CD4-positive, alpha-beta memory T cell (primary cell): ENCODE results near the gene MT4. TPM values are rescaled to one million over a fixed set of nuclear protein-coding genes. Genes with fewer than 3 reads are reported as not detected.

Experiments used
- CTCF ChIA-PET: fragments of 350-600 bp; sonication (Branson Sonifier 250); formaldehyde crosslinking; loops from one replicate; lab custom pipeline; 2021; ENCODE audit warnings: inconsistent platforms; ENCODE audit not compliant: partially characterized antibody; lab: Charles Lee
- POLR2A ChIA-PET: fragments of 350-600 bp; sonication (Branson Sonifier 250); formaldehyde crosslinking; loops from one replicate; lab custom pipeline; 2021; ENCODE audit not compliant: partially characterized antibody; lab: Charles Lee
- DNase-seq, 5 donors: peaks; one replicate each; pipeline versions ENCODE4 v3.0.0 to v3.0.0-alpha.2; 2020 to 2022; ENCODE audit warnings: mixed read lengths in 1 of 5
- H3K27ac ChIP-seq: one replicate; pipeline ENCODE4 v1.7.0; 2013; ENCODE audit warnings: low read depth, low read length
- H3K27me3 ChIP-seq: 2 replicates; pipeline ENCODE4 v1.7.0; 2013; ENCODE audit warnings: mild to moderate bottlenecking, low read length, moderate library complexity; ENCODE audit not compliant: insufficient read depth
- H3K36me3 ChIP-seq: 2 replicates; pipeline ENCODE4 v1.7.0; 2013; ENCODE audit warnings: mild to moderate bottlenecking, low read length, moderate library complexity; ENCODE audit not compliant: insufficient read depth
- H3K4me1 ChIP-seq: 2 replicates; pipeline ENCODE4 v1.7.0; 2013; ENCODE audit warnings: mild to moderate bottlenecking, low read length, moderate library complexity; ENCODE audit not compliant: insufficient read depth
- H3K4me3 ChIP-seq, 2 donors: one replicate each; pipeline ENCODE4 v1.7.0; 2013; ENCODE audit warnings: low read length in 2 of 2, mild to moderate bottlenecking in 1 of 2
- H3K9me3 ChIP-seq, 2 donors: one replicate each; pipeline ENCODE4 v1.7.0; 2013; ENCODE audit warnings: low read length in 2 of 2, control low read depth in 1 of 2; ENCODE audit not compliant: control insufficient read depth in 1 of 2
- H3K27ac Mint-ChIP-seq, 7 donors: one replicate each; pipeline ENCODE4 v1.8.0; 2020 to 2021; ENCODE audit warnings: mixed read lengths in 7 of 7, mild to moderate bottlenecking in 6 of 7, inconsistent platforms in 3 of 7, moderate library complexity in 3 of 7
- H3K27me3 Mint-ChIP-seq, 2 donors: one replicate each; pipeline ENCODE4 v1.8.0; 2020 to 2021; ENCODE audit warnings: mixed read lengths in 2 of 2
- H3K36me3 Mint-ChIP-seq, 2 donors: one replicate each; pipeline ENCODE4 v1.8.0; 2020 to 2021; ENCODE audit warnings: mixed read lengths in 2 of 2, inconsistent platforms in 1 of 2, mild to moderate bottlenecking in 1 of 2
- H3K4me1 Mint-ChIP-seq, 4 donors: one replicate each; pipeline ENCODE4 v1.8.0; 2020 to 2021; ENCODE audit warnings: mixed read lengths in 4 of 4, mild to moderate bottlenecking in 1 of 4
- H3K4me3 Mint-ChIP-seq, 8 donors: one replicate each; pipeline ENCODE4 v1.8.0; 2020 to 2021; ENCODE audit warnings: mixed read lengths in 8 of 8, mild to moderate bottlenecking in 7 of 8, moderate library complexity in 6 of 8, inconsistent platforms in 3 of 8
- H3K9me3 Mint-ChIP-seq, 8 donors: one replicate each; pipeline ENCODE4 v1.8.0; 2020 to 2021; ENCODE audit warnings: mixed read lengths in 8 of 8, mild to moderate bottlenecking in 5 of 8, inconsistent platforms in 3 of 8, moderate library complexity in 1 of 8
- intact Hi-C: fragments of 100-400 bp; cut with micrococcal nuclease; formaldehyde crosslinking; loops from one replicate; pipeline ENCODE4 v1.15.1; 2023
- polyA plus RNA-seq, 2 donors: library from polyadenylated mRNA; unstranded; fragments of 300-500 nt; fragmentation: Illumina TruSeq; gene quantifications; one replicate each; pipeline ENCODE4 v1.2.3, GENCODE V29; 2021
- total RNA-seq, 2 experiments: library from RNA; stranded (reverse); gene quantifications; one replicate each; pipeline ENCODE4 v1.2.3, GENCODE V29; 2021

The MT4 gene
- total and polyA plus RNA-seq, 4 experiments from 2014 or later = not detected

DNA sequence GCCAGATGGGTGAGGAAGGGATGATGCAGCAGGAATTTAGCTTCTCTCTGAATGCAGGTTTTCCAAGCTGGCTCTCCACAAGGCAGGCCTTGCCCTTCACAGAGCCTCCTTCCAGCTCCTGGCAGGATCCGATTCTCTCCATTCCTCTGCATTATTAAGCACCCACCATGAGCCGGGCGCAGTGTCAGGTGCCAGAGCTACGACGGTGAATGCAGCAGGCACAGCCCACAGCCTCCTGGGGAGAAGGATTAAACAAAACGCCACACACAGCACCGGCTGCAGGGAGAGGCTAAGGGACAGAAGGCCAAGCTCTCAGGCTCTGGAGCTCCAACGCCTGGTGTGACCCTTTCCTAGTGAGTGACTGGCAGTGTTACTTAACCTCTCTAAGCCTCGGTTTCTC, 36.5 kb downstream of the MT4 start:
- no peaks in the 10 kb centered on the region for H3K9me3 Mint-ChIP-seq
- no peak overlapping the region for H3K4me3 Mint-ChIP-seq
- DNase-seq = no peak
- Histone ChIP-seq H3K36me3 (no peaks in the 10 kb centered on the region), H3K27ac (no peak overlapping the region), H3K4me1 (no peaks in the 10 kb centered on the region), H3K4me3 (no peak overlapping the region), H3K27me3 (no peaks in the 10 kb centered on the region), H3K9me3 (no peaks in the 10 kb centered on the region)
- intact Hi-C loops = no loop called here
- H3K36me3 Mint-ChIP-seq = no peaks in the 10 kb centered on the region
- H3K27ac Mint-ChIP-seq = no peak overlapping the region
- peaks cover 0 to 7% (median 6%) of the 10 kb centered on the region in 4 donors for H3K4me1 Mint-ChIP-seq
- POLR2A ChIA-PET = interaction anchor here (1.3 to 1.7 kb wide), 2 partner anchors 11 to 81 kb away, joined by 3 to 5 read pairs; partner anchors contain the start of gene MT1X
- CTCF ChIA-PET = interaction anchor here (0.7 to 4.3 kb wide), 13 partner anchors 8 to 100 kb away, joined by 3 to 22 read pairs (median 5); no protein-coding TSS in a partner anchor
- H3K27me3 Mint-ChIP-seq = peaks cover 6 to 12% of the 10 kb centered on the region in 2 donors

DNA sequence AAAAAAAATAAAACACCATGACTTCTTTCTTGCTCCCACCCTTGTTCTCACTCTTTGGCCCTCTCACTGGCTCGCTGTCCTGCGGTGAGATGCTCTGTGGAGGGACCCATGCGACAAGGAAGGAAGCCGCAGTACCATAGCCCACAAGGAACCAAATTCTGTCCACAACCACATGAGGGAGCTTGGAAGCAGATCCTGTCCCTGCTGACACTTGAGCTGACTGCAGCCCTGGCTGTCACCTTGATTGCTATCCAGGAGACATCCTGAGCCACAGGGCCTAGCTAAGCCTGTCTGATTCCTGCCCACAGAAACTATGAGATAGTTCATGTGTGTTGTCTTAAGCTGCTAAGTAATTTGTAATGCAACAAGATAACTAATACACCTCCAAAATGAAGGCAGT, 38.7 kb downstream of the MT4 start:
- intact Hi-C loops = no loop called here
- POLR2A ChIA-PET = no interaction called here

DNA sequence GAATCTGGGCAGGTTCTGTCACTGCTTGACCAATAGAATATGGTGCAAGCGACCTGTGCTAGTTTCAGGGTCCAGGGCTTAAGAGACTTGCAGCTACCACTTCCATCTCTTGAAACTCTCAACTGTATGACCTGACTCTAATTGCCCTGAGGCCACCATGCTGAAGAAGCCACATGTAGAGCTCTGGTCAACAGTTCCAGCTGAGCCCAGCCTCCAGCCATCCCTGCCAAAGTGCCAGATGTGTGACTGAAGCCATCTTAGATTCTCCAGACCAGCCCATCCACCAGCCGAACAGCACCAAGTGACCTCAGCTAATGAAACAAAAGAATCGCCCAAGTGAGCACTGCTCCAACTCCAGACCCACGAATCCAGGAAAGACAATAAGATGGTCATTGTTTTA, 40.1 kb downstream of the MT4 start:
- no peaks in the 10 kb centered on the region for H3K9me3 Mint-ChIP-seq
- Histone ChIP-seq H3K27me3 (no peaks in the 10 kb centered on the region), H3K27ac (no peak overlapping the region), H3K9me3 (no peaks in the 10 kb centered on the region), H3K4me1 (peaks cover 29% of the 10 kb centered on the region), H3K4me3 (no peak overlapping the region), H3K36me3 (no peaks in the 10 kb centered on the region)
- POLR2A ChIA-PET = interaction anchor here (1.0 to 1.8 kb wide), 3 partner anchors 19 to 39 kb away, joined by 3 to 5 read pairs (median 4); partner anchors contain the start of gene MT1E
- peaks cover 6 to 9% of the 10 kb centered on the region in 2 donors for H3K27me3 Mint-ChIP-seq
- H3K4me1 Mint-ChIP-seq = peaks cover 17 to 36% (median 31%) of the 10 kb centered on the region in 4 donors
- intact Hi-C loops = no loop called here
- peak overlapping the region in 3 of 7 donors; percentile 9 to 47 (median 23) for H3K27ac Mint-ChIP-seq
- CTCF ChIA-PET = interaction anchor here (3.3 kb wide), 1 partner anchor 97 kb away, joined by 37 read pairs; no protein-coding TSS in a partner anchor
- H3K4me3 Mint-ChIP-seq = no peak overlapping the region
- peaks cover 0 to 4% of the 10 kb centered on the region in 2 donors for H3K36me3 Mint-ChIP-seq
- DNase-seq = no peak

More for the DNA sequence above, 38.7 kb downstream of the MT4 start:
- Mint-ChIP-seq H3K9me3 (no peaks in the 10 kb centered on the region), H3K4me3 (no peak overlapping the region), H3K36me3 (peaks cover 0 to under 1% of the 10 kb centered on the region in 2 donors), H3K27me3 (peaks cover 6 to 9% of the 10 kb centered on the region in 2 donors), H3K4me1 (peaks cover 12 to 24% (median 21%) of the 10 kb centered on the region in 4 donors), H3K27ac (no peak overlapping the region)
- Histone ChIP-seq H3K27me3 (no peaks in the 10 kb centered on the region), H3K4me1 (peaks cover 16% of the 10 kb centered on the region), H3K4me3 (no peak overlapping the region), H3K27ac (no peak overlapping the region), H3K9me3 (no peaks in the 10 kb centered on the region), H3K36me3 (no peaks in the 10 kb centered on the region)
- CTCF ChIA-PET = interaction anchor here (0.9 to 4.3 kb wide), 9 partner anchors 16 to 98 kb away, joined by 3 to 37 read pairs (median 3); no protein-coding TSS in a partner anchor
- peak in 1 of 5 donors; percentile 27 for DNase-seq

DNA sequence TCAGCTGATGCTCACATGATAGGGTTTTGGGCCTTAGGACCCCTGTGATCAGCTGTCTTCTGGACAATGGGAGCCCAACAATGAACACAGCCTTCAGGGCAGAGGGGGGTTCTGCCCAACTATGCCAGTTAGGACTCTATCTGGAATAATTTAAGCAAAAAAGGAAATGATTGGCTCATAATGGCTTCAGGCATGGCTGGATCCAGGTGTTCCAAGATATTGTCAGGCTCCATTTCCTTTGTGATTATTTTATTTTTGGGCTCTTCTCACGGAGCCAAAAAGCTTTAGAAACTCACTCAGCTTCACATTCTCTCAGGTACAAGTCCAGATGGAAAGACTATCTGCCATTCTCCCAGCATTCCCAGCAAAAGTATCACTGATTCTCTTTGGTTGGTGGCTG, 40.6 kb downstream of the MT4 start:
- Mint-ChIP-seq H3K36me3 (peaks cover 0 to 4% of the 10 kb centered on the region in 2 donors), H3K27ac (peak overlapping the region in 3 of 7 donors; percentile 15 to 88 (median 73)), H3K9me3 (no peaks in the 10 kb centered on the region), H3K4me3 (no peak overlapping the region), H3K4me1 (peaks cover 18 to 40% (median 32%) of the 10 kb centered on the region in 4 donors), H3K27me3 (peaks cover 2 to 5% of the 10 kb centered on the region in 2 donors)
- intact Hi-C loops = no loop called here
- Histone ChIP-seq H3K4me3 (no peak overlapping the region), H3K9me3 (no peaks in the 10 kb centered on the region), H3K4me1 (peaks cover 34% of the 10 kb centered on the region), H3K27me3 (no peaks in the 10 kb centered on the region), H3K27ac (no peak overlapping the region), H3K36me3 (no peaks in the 10 kb centered on the region)
- DNase-seq = no peak
- ChIA-PET POLR2A (interaction anchor here (1.0 to 1.8 kb wide), 4 partner anchors 18 to 77 kb away, joined by 3 to 6 read pairs (median 4); partner anchors contain the start of genes MT1E and MT1X), CTCF (interaction anchor here (3.3 kb wide), 1 partner anchor 96 kb away, joined by 37 read pairs; no protein-coding TSS in a partner anchor)

DNA sequence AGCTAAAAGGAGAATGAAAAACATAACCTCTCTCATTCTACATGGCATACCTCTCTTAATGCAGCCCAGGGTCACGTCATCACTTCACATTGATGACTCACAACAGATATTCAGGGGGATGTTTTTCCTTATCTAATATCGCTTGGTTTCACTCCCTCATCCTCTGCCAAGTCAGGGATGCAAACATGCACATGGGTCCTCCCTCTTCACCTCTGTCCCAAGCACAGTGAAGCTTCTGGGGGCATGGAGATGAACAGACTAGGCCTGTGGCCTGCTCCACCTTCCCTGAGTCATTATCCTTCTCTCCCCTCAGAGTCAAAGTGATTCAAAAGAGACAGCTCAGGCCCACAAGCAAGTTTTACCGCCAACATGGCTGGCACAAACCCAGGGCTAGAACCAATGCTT, 41.2 kb downstream of the MT4 start:
- CTCF ChIA-PET = interaction anchor here (1.1 to 3.3 kb wide), 2 partner anchors 96 kb away, joined by 6 to 37 read pairs; no protein-coding TSS in a partner anchor
- Mint-ChIP-seq H3K9me3 (no peaks in the 10 kb centered on the region), H3K36me3 (peaks cover 0 to 4% of the 10 kb centered on the region in 2 donors), H3K27ac (peak overlapping the region in 6 of 7 donors; percentile 15 to 93 (median 84)), H3K4me1 (peaks cover 21 to 46% (median 36%) of the 10 kb centered on the region in 4 donors), H3K4me3 (peak overlapping the region in 2 of 8 donors; percentile 1 to 57), H3K27me3 (peaks cover 0 to 3% of the 10 kb centered on the region in 2 donors)
- Histone ChIP-seq H3K4me1 (peaks cover 40% of the 10 kb centered on the region), H3K4me3 (no peak overlapping the region), H3K9me3 (no peaks in the 10 kb centered on the region), H3K27ac (no peak overlapping the region), H3K36me3 (no peaks in the 10 kb centered on the region), H3K27me3 (no peaks in the 10 kb centered on the region)
- no peak for DNase-seq
- intact Hi-C loops = no loop called here
- POLR2A ChIA-PET = interaction anchor here (1.8 to 4.7 kb wide), 2 partner anchors 77 to 95 kb away, joined by 6 to 22 read pairs; partner anchors contain the start of gene MT1X

DNA sequence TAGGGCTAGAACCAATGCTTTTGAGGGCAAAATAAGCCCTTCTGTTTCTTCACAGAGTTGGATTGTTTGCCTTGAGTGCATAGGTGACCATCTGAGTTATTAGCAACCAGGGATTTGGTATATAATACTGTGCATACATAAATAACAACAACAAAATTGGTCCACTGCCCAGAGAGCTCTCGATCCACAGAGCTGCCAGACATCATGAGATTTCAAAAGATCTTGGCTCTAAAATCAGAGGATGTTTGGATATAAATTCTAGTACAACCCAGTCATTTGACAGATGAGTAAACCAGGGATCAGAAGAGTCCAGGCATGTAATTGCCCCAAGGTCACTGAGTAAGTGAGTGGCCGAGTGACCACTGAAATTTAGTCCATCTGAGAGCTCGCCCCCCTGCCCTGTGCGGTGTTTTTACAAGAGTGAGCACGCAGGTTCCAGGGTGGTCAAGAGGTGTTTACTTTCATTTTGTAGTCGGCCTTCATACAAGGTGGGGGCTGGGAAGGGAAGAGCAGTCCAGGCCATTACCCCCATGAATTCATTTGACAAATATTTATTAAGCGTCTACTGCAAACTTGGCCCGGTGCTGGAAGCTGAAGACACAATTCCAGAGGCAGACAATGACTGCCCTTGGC, 41.7 kb downstream of the MT4 start:
- ChIA-PET CTCF (interaction anchor here (1.1 kb wide), 1 partner anchor 95 kb away, joined by 6 read pairs; no protein-coding TSS in a partner anchor), POLR2A (interaction anchor here (1.8 to 4.7 kb wide), 4 partner anchors 37 to 95 kb away, joined by 6 to 22 read pairs (median 14); partner anchors contain the start of genes BBS2 and MT1X)
- intact Hi-C loops = no loop called here
- H3K4me3 Mint-ChIP-seq = peak overlapping the region in 7 of 8 donors; percentile 23 to 74 (median 55)
- Histone ChIP-seq H3K4me3 (no peak overlapping the region), H3K4me1 (peaks cover 46% of the 10 kb centered on the region), H3K27ac (no peak overlapping the region), H3K27me3 (no peaks in the 10 kb centered on the region), H3K9me3 (no peaks in the 10 kb centered on the region), H3K36me3 (no peaks in the 10 kb centered on the region)
- peaks cover 0 to 4% of the 10 kb centered on the region in 2 donors for H3K36me3 Mint-ChIP-seq
- H3K9me3 Mint-ChIP-seq = no peaks in the 10 kb centered on the region
- H3K27ac Mint-ChIP-seq = peak overlapping the region; percentile 53 to 93 (median 88)
- H3K4me1 Mint-ChIP-seq = peaks cover 24 to 51% (median 39%) of the 10 kb centered on the region in 4 donors
- no peak for DNase-seq
- H3K27me3 Mint-ChIP-seq = peaks cover 0 to 3% of the 10 kb centered on the region in 2 donors
